Motor neuron (in vitro differentiated cells): ENCODE data around the gene PRRG1. TPM values are rescaled to one million over a fixed set of nuclear protein-coding genes. Genes with fewer than 3 reads are reported as not detected.
A peak's percentile ranks its signal among the peaks of the same experiment; 100 is the strongest.
"Not testable (repeated sequence)": the region's sequence is repeated elsewhere in the genome, so short reads cannot be mapped to it uniquely, and the experiment has no call there.

Experiments used
- ATAC-seq, 8 experiments: fragments of 200-7000 bp; cut with Tn5 transposase; replicated peaks in 6 of 8; 2 replicates each; pipeline ENCODE4 v1.8.0; 2021; ENCODE audit warnings: mild to moderate bottlenecking in 8 of 8, moderate library complexity in 8 of 8
- H3K27ac ChIP-seq, 2 donors: fragments of 250-450 bp; sonication (Bioruptor Pico); 2 replicates each; pipeline ENCODE4 v1.9.0; 2021; ENCODE audit warnings: antibody characterized with exemption in 2 of 2, mild to moderate bottlenecking in 2 of 2, moderate library complexity in 1 of 2
- H3K4me1 ChIP-seq, 2 donors: fragments of 250-450 bp; sonication (Bioruptor Pico); replicated peaks in 1 of 2; 2 replicates each; pipeline ENCODE4 v1.6.1; 2021; ENCODE audit warnings: antibody characterized with exemption in 2 of 2, mild to moderate bottlenecking in 2 of 2, moderate library complexity in 1 of 2
- H3K4me3 ChIP-seq, 5 donors: fragments of 250-450 bp; sonication (Bioruptor Pico); 2 replicates each; pipeline ENCODE4 v1.9.0; 2021; ENCODE audit warnings: antibody characterized with exemption in 5 of 5, mild to moderate bottlenecking in 5 of 5, moderate library complexity in 4 of 5
- WGBS, 10 experiments: fragments of 450-650 bp; shearing (Covaris generic); methylation state at CpG; one replicate each; pipeline ENCODE4 v1.0.0; 2022; 5-methylcytosine and 5-hydroxymethylcytosine counted together
- in situ Hi-C, 9 experiments: fragments of 400-800 bp; cut with MboI; loops; one replicate each; pipeline ENCODE4 v1.15.0; 2021; ENCODE audit warnings: low sequenced_read_pairs in 9 of 9, low pct_unique_long_range_greater_than_20kb in 2 of 9; ENCODE audit not compliant: unreplicated experiment in 9 of 9
- total RNA-seq, 8 experiments: library from RNA; unstranded; fragments of 300-600 nt; gene quantifications; 2 replicates each; pipeline versions ENCODE4 v1.2.3 to v1.2.4, GENCODE V29; 2022

Gene PRRG1
- total RNA-seq, 8 experiments from 2014 or later = 4.9 to 9.7 (median 6.8) TPM

GRCh38 chrX:37388413-37388812 lies 39.2 kb downstream of the PRRG1 start:
- no peak for ATAC-seq
- H3K4me3 ChIP-seq = no peak overlapping the region
- in situ Hi-C loops = no loop called here
- 40 to 100% methylated on average over 1 to 2 of the region's 4 CpGs; no CpG with 5 or more reads in 8 of the 10 experiments for WGBS, 10 experiments
- no peak overlapping the region for H3K27ac ChIP-seq
- H3K4me1 ChIP-seq = no peaks in the 10 kb centered on the region

- no peak for ATAC-seq
- Histone ChIP-seq H3K4me3 (no peak overlapping the region), H3K4me1 (no peaks in the 10 kb centered on the region), H3K27ac (no peak overlapping the region)
- in situ Hi-C loops = no loop called here
- 50% methylated on average over 1 of the region's 1 CpG; no CpG with 5 or more reads in 9 of the 10 experiments for WGBS, 10 experiments
Measured at GRCh38 chrX:37405956-37406355, 56.8 kb downstream of the PRRG1 start.

- 47 to 100% (median 100%) methylated on average over 2 to 3 of the region's 4 CpGs; no CpG with 5 or more reads in 5 of the 10 experiments for WGBS, 10 experiments
- in situ Hi-C loops = no loop called here
- no peaks in the 10 kb centered on the region for H3K4me1 ChIP-seq
- H3K4me3 ChIP-seq = no peak overlapping the region
- ATAC-seq = no peak
- H3K27ac ChIP-seq = no peak overlapping the region
Measured at GRCh38 chrX:37407736-37408135, 58.6 kb downstream of the PRRG1 start.

DNA sequence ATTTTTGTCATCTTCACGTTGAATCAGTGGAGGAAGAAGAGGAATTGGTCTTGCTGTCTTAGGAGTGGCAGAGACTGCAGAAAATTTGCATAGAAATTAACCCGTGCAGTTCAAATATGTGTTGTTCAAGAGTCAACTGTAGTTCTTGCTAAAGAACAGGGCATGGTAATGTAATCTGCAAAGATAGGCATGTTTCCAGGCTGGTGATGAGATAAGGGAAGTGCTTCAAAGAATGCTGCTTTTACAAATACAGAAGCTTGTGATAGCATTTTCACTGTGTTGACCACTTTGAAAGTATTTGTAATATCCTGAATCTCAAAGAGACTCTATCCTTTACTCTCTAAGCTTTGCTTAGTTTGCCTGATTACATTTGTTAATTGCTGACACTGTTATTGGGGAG lies 60.1 kb downstream of the PRRG1 start:
- WGBS, 10 experiments = 50 to 100% (median 60%) methylated on average over 1 to 2 of the region's 2 CpGs; no CpG with 5 or more reads in 5 of the 10 experiments
- Histone ChIP-seq H3K27ac (no peak overlapping the region), H3K4me3 (no peak overlapping the region), H3K4me1 (no peaks in the 10 kb centered on the region)
- no peak for ATAC-seq
- in situ Hi-C loops = no loop called here

DNA sequence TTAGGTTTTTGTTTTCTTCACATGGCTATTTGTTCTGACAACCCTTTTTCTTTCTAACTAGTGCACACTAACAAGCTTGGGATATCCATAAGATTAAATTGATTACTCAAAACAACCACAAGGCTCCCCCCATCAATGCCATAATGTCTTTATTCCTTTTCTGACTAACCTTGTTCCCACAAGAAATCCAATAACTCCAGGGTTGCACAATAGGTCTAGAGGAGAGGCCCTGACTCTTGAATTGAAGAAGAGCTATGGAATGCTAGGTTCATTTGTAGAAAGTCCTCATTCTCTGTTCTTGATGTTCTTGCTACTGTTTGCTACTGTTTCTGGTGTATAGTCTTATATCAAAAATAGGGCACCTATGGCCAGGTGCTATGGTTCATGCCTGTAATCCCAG lies 71.0 kb downstream of the PRRG1 start:
- in situ Hi-C loops = no loop called here
- ATAC-seq = no peak
- no peak overlapping the region for H3K4me3 ChIP-seq

GRCh38 chrX:37420756-37421155 lies 71.6 kb downstream of the PRRG1 start:
- H3K4me3 ChIP-seq = no peak overlapping the region
- ATAC-seq = no peak
- no peak overlapping the region for H3K27ac ChIP-seq
- in situ Hi-C loops = no loop called here
- H3K4me1 ChIP-seq = no peaks in the 10 kb centered on the region
- 50 to 92% (median 75%) methylated on average over 2 to 3 of the region's 3 CpGs; no CpG with 5 or more reads in 6 of the 10 experiments for WGBS, 10 experiments

More for the DNA sequence above, 71.0 kb downstream of the PRRG1 start:
- Histone ChIP-seq H3K27ac (no peak overlapping the region), H3K4me1 (no peaks in the 10 kb centered on the region)

- Histone ChIP-seq H3K4me3 (no peak overlapping the region), H3K27ac (no peak overlapping the region), H3K4me1 (no peaks in the 10 kb centered on the region)
- ATAC-seq = peak in 3 of 8 experiments; percentile 51 to 82 (median 66)
- in situ Hi-C loops = no loop called here
Measured at GRCh38 chrX:37424000-37424429, 74.9 kb downstream of the PRRG1 start.

GRCh38 chrX:37425370-37425769 lies 76.2 kb downstream of the PRRG1 start:
- no peaks in the 10 kb centered on the region for H3K4me1 ChIP-seq
- no peak overlapping the region for H3K4me3 ChIP-seq
- H3K27ac ChIP-seq = no peak overlapping the region
- in situ Hi-C loops = no loop called here
- 33 to 89% methylated on average over 1 of the region's 1 CpG; no CpG with 5 or more reads in 8 of the 10 experiments for WGBS, 10 experiments
- ATAC-seq = peak in 1 of 8 experiments; percentile 46

DNA sequence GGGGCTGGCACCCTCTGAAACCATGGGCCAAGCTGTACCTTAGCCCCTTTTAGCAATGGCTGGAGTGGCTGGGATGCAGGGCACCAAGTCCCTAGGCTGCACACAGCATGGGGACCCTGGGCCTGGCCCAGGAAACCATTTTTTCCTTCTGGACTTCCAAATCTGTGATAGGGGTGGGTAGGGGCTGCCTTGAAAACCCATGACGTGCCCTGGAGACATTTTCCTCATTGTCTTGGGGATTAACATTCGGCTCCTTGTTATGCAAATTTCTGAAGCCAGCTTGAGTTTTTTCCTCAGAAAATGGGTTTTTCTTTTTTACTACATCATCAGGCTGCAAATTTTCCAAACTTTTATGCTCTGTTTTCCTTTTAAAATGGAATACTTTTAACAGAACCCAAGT lies 79.8 kb downstream of the PRRG1 start:
- ATAC-seq, H3K4me1 ChIP-seq, H3K27ac ChIP-seq, H3K4me3 ChIP-seq, in situ Hi-C loops: not testable (repeated sequence)
- 20 to 83% (median 27%) methylated on average over 1 to 2 of the region's 2 CpGs; no CpG with 5 or more reads in 6 of the 10 experiments for WGBS, 10 experiments

DNA sequence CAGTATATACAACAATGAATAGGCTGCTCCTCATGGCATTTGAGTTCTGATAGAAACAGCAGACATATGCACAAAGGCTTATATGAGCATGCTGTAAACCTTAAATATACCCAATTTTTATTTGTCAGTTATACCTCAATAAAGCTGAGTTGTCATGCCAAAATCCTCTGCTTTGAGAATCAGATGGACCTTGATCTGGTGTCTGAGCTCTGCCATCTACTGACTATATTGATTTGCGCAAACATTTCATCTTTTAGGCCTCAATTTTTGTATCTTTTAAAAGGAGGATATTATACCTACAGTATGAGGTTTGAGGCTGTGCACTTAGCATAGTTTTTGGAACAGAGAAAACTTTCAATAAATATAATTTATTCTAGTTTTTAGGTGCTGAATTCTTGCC lies 85.2 kb downstream of the PRRG1 start:
- Histone ChIP-seq H3K4me3 (no peak overlapping the region), H3K4me1 (no peaks in the 10 kb centered on the region), H3K27ac (no peak overlapping the region)
- WGBS, 10 experiments = 63 to 100% (median 90%) methylated on average over 1 of the region's 1 CpG; no CpG with 5 or more reads in 6 of the 10 experiments
- ATAC-seq = no peak
- in situ Hi-C loops = no loop called here

GRCh38 chrX:37437160-37437559 lies 88.0 kb downstream of the PRRG1 start:
- 17 to 44% methylated on average over 1 of the region's 1 CpG; no CpG with 5 or more reads in 8 of the 10 experiments for WGBS, 10 experiments
- ATAC-seq = no peak
- Histone ChIP-seq H3K27ac (no peak overlapping the region), H3K4me3 (no peak overlapping the region), H3K4me1 (no peaks in the 10 kb centered on the region)
- in situ Hi-C loops = no loop called here

DNA sequence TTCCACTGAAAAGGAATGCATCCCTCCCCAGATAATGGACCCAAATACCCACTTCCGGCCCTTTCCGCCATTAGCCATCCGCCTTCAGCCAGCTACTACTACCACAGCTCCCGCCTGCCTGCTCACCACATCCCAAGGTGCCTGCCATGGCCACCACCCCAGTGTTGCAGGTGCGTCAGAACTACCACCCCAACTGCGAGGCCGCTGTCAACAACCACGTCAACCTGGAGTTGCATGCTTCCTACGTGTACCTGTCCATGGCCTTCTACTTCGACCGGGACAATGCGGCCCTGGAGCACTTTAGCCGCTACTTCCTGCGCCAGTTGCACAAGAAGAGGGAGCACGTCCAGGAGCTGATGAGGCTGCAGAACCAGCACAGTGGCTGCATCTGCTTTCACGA lies 92.2 kb downstream of the PRRG1 start:
- Histone ChIP-seq H3K4me1 (no peaks in the 10 kb centered on the region), H3K4me3 (no peak overlapping the region), H3K27ac (no peak overlapping the region)
- no peak for ATAC-seq
- in situ Hi-C loops = no loop called here
- 78% methylated on average over 12 of the region's 16 CpGs; no CpG with 5 or more reads in 9 of the 10 experiments for WGBS, 10 experiments

GRCh38 chrX:37445182-37445581 lies 96.0 kb downstream of the PRRG1 start:
- in situ Hi-C loops = no loop called here
- Histone ChIP-seq H3K4me3 (no peak overlapping the region), H3K27ac (no peak overlapping the region), H3K4me1 (no peaks in the 10 kb centered on the region)
- 80 to 100% methylated on average over 1 of the region's 1 CpG; no CpG with 5 or more reads in 8 of the 10 experiments for WGBS, 10 experiments
- peak in 2 of 8 experiments; percentile 57 to 71 for ATAC-seq

- Histone ChIP-seq H3K27ac (no peak overlapping the region), H3K4me1 (no peaks in the 10 kb centered on the region), H3K4me3 (no peak overlapping the region)
- no peak for ATAC-seq
- WGBS, 10 experiments = 33 to 56% methylated on average over 1 of the region's 1 CpG; no CpG with 5 or more reads in 8 of the 10 experiments
- in situ Hi-C loops = no loop called here
Measured at GRCh38 chrX:37453821-37454220, 104.7 kb downstream of the PRRG1 start.
